ENCODE measurements around the gene NBEA.

DNA sequence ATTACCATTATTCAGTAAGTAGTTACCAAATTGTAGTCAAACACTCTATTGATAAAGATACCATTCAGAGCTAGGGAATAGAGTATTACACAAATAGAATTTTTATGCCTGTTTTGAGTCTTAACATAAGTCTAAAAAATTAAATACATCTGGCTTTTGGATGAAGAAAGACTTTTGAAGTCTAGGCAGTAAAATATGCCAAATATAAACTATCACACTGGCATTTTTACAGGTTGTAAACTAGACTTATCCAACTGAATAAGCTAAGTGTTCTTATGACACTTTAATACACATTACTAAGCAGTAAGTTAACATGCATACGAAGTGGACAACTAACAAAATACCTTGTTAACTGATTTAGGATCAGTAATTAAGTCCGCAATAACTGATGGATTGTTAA is 425.5 kb downstream of the NBEA start:
- TF ChIP-seq CTCF (IDR thresholded peaks at IDR 0.05) (no peak), POLR2AphosphoS5 (IDR thresholded peaks at IDR 0.05) (peak in 1 of 4 donors; percentile 42), POLR2A (IDR thresholded peaks at IDR 0.05) (no peak)

Data from sigmoid colon (tissue), 4 donors.